Measurements from ENCODE around the gene TNFSF13B. TPM values are rescaled to one million over a fixed set of nuclear protein-coding genes. Genes with fewer than 3 reads are reported as not detected.

Gene TNFSF13B
- total and polyA plus RNA-seq, 10 of the 15 experiments (the other 5 are each of a cell fraction or from before 2014, with no cell fraction given) = 11.0 to 64.2 (median 17.0) TPM

GRCh38 chr13:108342369-108343289, 73.1 kb downstream of the TNFSF13B start:
- FAIRE-seq (no peak), DNase-seq (ENCODE audit: low read depth, low spot score) (peak; percentile 3), ATAC-seq (peak; percentile 82)
- H3K36me3 ChIP-seq (ENCODE audit: control insufficient read depth in 2 of 2, insufficient read depth in 2 of 2, low read length in 1 of 2) = no peaks in the 10 kb centered on the region
- H3K9me3 ChIP-seq (replicated peaks; ENCODE audit: control insufficient read depth, insufficient read depth, low read length) = no peaks in the 10 kb centered on the region
- H3K4me1 ChIP-seq (ENCODE audit: control insufficient read depth, insufficient read depth, low read length) = no peaks in the 10 kb centered on the region; the same call in 1 of the 2 replicates
- WGBS (ENCODE audit: insufficient coverage, insufficient replicate concordance, low lambda C conversion rate, missing lambda C conversion rate) = 10% methylated on average over 7 of the region's 7 CpGs
- H3K9ac ChIP-seq (ENCODE audit: control insufficient read depth, insufficient read depth, low read length) = no peak overlapping the region
- no peak overlapping the region for H3K4me2 ChIP-seq (ENCODE audit: control insufficient read depth, insufficient read depth)
- H3K4me3 ChIP-seq = no peak overlapping the region
- no peak overlapping the region for H3K27ac ChIP-seq (ENCODE audit: control insufficient read depth, insufficient read depth)
- ChIA-PET RAD21 (ENCODE audit: unreplicated experiment) (interaction anchor here (0.7 to 3.8 kb wide), 4 partner anchors 16 to 552 kb away, joined by 3 to 20 read pairs (median 5); no protein-coding TSS in a partner anchor), SMC1A (ENCODE audit: uncharacterized antibody, unreplicated experiment) (interaction anchor here (0.7 to 3.5 kb wide), 14 partner anchors 8 to 1796 kb away, joined by 3 to 28 read pairs (median 3); partner anchors contain the start of gene MYO16), POLR2A (no interaction called here), CTCF (interaction anchor here (0.7 to 4.6 kb wide), 19 partner anchors 12 to 560 kb away, joined by 3 to 29 read pairs (median 4); no protein-coding TSS in a partner anchor)
- peaks cover 0 to 2% of the 10 kb centered on the region in 2 experiments; a peak in 1 of 4 replicates for H3K27me3 ChIP-seq (replicated peaks in 1 of 2; ENCODE audit: control insufficient read depth in 2 of 2, insufficient read depth in 2 of 2, low read length in 1 of 2)
- no peaks in the 10 kb centered on the region for H3K79me2 ChIP-seq (ENCODE audit: control insufficient read depth, insufficient read depth, low read length)
- in situ Hi-C loops (cut with MboI) = no loop called here
- no peak overlapping the region; the same call in 1 of the 2 replicates for H2AFZ ChIP-seq (ENCODE audit: control insufficient read depth, low read depth, low read length)
- no TSS peak for BruUV-seq (replicated peaks)
- no peaks in the 10 kb centered on the region for H4K20me1 ChIP-seq (ENCODE audit: control insufficient read depth, insufficient read depth)
- intact Hi-C loops (cut with micrococcal nuclease; ENCODE audit: unreplicated experiment) = loop anchor here (1.0 to 5.0 kb wide), 2 partner anchors 165 to 555 kb away; no protein-coding TSS in a partner anchor
- TF ChIP-seq SMC3 (IDR thresholded peaks at IDR 0.05; ENCODE audit: borderline replicate concordance, low read length) (peak; percentile 50; the same call in 1 of the 2 replicates), CUX1 (IDR thresholded peaks at IDR 0.05; ENCODE audit: insufficient replicate concordance, low read depth, low read length) (no peak), IKZF1 (conservative IDR thresholded peaks at IDR 0.05) (peak; percentile 44; the same call in 1 of the 2 replicates), RAD21 (IDR thresholded peaks at IDR 0.05; ENCODE audit: insufficient read depth, low read depth, low read length) (peak; percentile 30; the same call in 1 of the 2 replicates), CREB1 (IDR thresholded peaks at IDR 0.05; ENCODE audit: low read depth) (no peak), JUND (IDR thresholded peaks at IDR 0.05; ENCODE audit: low read depth, low read length) (no peak), JUNB (IDR thresholded peaks at IDR 0.05) (peak; percentile 39; the same call in 1 of the 2 replicates), SPI1 (IDR thresholded peaks at IDR 0.05; ENCODE audit: borderline replicate concordance, insufficient read depth, low read depth, low read length) (peak; percentile 52; the same call in 1 of the 2 replicates)
- TF ChIP-seq, protein P1, sequence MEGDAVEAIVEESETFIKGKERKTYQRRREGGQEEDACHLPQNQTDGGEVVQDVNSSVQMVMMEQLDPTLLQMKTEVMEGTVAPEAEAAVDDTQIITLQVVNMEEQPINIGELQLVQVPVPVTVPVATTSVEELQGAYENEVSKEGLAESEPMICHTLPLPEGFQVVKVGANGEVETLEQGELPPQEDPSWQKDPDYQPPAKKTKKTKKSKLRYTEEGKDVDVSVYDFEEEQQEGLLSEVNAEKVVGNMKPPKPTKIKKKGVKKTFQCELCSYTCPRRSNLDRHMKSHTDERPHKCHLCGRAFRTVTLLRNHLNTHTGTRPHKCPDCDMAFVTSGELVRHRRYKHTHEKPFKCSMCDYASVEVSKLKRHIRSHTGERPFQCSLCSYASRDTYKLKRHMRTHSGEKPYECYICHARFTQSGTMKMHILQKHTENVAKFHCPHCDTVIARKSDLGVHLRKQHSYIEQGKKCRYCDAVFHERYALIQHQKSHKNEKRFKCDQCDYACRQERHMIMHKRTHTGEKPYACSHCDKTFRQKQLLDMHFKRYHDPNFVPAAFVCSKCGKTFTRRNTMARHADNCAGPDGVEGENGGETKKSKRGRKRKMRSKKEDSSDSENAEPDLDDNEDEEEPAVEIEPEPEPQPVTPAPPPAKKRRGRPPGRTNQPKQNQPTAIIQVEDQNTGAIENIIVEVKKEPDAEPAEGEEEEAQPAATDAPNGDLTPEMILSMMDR (IDR thresholded peaks at IDR 0.05 in 2 of 3, conservative IDR thresholded peaks at IDR 0.05 in 1 of 3; ENCODE audit: control insufficient read depth in 2 of 3, extremely low read depth in 1 of 3, insufficient read depth in 1 of 3, low read depth in 3 of 3, low read length in 3 of 3) = peak; percentile 33 to 56 (median 48); a peak in 5 of 6 replicates
- TF ChIP-seq, protein P2, sequence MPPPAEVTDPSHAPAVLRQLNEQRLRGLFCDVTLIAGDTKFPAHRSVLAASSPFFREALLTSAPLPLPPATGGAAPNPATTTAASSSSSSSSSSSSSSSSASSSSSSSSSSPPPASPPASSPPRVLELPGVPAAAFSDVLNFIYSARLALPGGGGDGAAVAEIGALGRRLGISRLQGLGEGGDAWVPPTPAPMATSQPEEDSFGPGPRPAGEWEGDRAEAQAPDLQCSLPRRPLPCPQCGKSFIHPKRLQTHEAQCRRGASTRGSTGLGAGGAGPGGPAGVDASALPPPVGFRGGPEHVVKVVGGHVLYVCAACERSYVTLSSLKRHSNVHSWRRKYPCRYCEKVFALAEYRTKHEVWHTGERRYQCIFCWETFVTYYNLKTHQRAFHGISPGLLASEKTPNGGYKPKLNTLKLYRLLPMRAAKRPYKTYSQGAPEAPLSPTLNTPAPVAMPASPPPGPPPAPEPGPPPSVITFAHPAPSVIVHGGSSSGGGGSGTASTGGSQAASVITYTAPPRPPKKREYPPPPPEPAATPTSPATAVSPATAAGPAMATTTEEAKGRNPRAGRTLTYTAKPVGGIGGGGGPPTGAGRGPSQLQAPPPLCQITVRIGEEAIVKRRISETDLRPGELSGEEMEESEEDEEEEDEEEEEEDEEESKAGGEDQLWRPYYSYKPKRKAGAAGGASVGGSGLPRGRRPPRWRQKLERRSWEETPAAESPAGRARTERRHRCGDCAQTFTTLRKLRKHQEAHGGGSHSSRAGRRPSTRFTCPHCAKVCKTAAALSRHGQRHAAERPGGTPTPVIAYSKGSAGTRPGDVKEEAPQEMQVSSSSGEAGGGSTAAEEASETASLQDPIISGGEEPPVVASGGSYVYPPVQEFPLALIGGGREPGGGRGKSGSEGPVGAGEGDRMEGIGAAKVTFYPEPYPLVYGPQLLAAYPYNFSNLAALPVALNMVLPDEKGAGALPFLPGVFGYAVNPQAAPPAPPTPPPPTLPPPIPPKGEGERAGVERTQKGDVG (CRISPR knock-in tag; IDR thresholded peaks at IDR 0.05) = no peak

Measured in GM12878 (cell line).